ENCODE results near the gene PRRX2. TPM values are rescaled to one million over a fixed set of nuclear protein-coding genes. Genes with fewer than 3 reads are reported as not detected.

The PRRX2 gene
- total RNA-seq, 1 donor from 2014 or later = 1.1 TPM

- intact Hi-C loops (cut with DNase I) = no loop called here
- H3K27me3 ChIP-seq = no peaks in the 10 kb centered on the region
- ATAC-seq = no peak
Observed at GRCh38 chr9:129653823-129654553, 11.5 kb upstream of the PRRX2 start.

DNA sequence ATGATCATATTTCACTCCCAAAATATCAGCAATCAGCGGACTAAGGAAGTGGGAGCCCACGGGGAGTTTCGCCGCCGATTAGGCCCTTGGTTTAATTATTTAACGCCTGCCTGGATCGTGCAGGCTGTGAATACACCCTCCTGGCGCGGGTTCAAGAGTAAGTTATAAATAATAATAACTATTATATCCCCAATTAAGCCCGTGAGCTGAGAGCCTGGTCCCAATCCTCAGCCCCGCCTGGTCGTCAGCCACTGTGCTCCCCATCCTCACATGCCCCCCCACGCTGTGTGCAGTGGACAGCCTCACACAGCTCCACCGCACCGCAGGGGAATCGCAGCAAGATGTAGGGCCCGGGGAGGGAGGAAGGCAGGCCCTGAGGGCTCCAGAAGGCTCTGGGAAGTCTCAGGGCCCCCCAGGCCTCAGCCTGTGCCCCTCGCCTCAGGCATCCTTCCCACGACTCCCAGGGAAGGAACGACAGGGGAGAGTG lies 10.8 kb upstream of the PRRX2 start:
- intact Hi-C loops (cut with DNase I) = no loop called here
- Histone ChIP-seq H3K4me1 (no peaks in the 10 kb centered on the region), H3K27me3 (no peaks in the 10 kb centered on the region), H3K27ac (no peak overlapping the region), H3K4me3 (no peak overlapping the region), H3K36me3 (no peaks in the 10 kb centered on the region), H3K9me3 (no peaks in the 10 kb centered on the region)
- no peak for TF ChIP-seq CTCF (IDR thresholded peaks at IDR 0.05)
- ATAC-seq (no peak), DNase-seq (no peak)

More at GRCh38 chr9:129653823-129654553, 11.5 kb upstream of the PRRX2 start:
- no peak overlapping the region for H3K27ac ChIP-seq
- H3K9me3 ChIP-seq = no peaks in the 10 kb centered on the region
- DNase-seq = no peak
- no peak overlapping the region for H3K4me3 ChIP-seq
- H3K4me1 ChIP-seq = no peaks in the 10 kb centered on the region
- H3K36me3 ChIP-seq = no peaks in the 10 kb centered on the region
- no peak for TF ChIP-seq CTCF (IDR thresholded peaks at IDR 0.05)

DNA sequence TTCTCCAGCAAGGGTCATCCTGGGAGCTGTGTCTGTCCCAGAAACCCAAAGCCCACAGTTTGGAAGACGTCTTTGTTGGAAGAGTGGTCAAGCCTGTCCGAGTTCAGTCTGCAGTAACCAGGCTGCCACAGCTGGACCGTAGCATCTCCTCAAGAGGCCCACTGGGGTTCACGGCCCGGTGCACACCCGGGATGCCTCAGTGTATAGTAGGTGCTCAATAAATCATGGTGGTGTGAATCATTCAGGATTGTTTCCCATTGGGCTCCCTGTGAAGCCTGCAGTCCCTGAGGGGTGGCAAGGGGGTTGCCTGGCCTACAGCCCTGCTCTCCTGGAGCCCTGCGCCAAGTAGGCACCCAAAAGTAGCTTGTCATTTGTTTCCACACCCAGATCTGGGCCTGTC lies 10.3 kb upstream of the PRRX2 start:
- intact Hi-C loops (cut with DNase I) = no loop called here
- no peaks in the 10 kb centered on the region for H3K36me3 ChIP-seq
- no peak for ATAC-seq
- H3K27me3 ChIP-seq = no peaks in the 10 kb centered on the region
- no peak for DNase-seq
- no peaks in the 10 kb centered on the region for H3K4me1 ChIP-seq
- H3K4me3 ChIP-seq = no peak overlapping the region
- no peaks in the 10 kb centered on the region for H3K9me3 ChIP-seq
- TF ChIP-seq CTCF (IDR thresholded peaks at IDR 0.05) = no peak
- no peak overlapping the region for H3K27ac ChIP-seq

DNA sequence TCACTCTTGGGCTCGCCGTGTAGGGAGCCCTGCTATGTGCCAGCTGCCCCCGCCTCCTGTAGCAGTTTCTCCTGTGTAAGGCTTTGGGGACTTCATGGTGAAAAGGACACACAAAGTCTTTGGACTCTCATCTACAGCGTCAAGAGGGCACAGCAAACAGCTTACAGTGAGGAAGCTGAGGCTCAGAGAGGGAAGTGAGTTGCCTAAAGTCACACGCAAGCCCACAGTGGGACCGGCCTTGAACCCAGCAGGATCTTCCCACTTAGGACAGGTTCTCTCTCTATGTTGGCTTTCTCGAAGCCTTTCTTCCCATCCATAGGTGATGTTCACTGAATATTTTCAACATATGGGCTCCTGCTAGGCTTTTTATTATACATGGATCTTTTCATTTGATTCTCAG lies 9.8 kb upstream of the PRRX2 start:
- Histone ChIP-seq H3K9me3 (no peaks in the 10 kb centered on the region), H3K4me1 (no peaks in the 10 kb centered on the region), H3K4me3 (no peak overlapping the region), H3K27ac (no peak overlapping the region), H3K36me3 (no peaks in the 10 kb centered on the region), H3K27me3 (no peaks in the 10 kb centered on the region)
- no peak for TF ChIP-seq CTCF (IDR thresholded peaks at IDR 0.05)
- peak; percentile 37 for ATAC-seq
- DNase-seq = no peak
- intact Hi-C loops (cut with DNase I) = no loop called here

DNA sequence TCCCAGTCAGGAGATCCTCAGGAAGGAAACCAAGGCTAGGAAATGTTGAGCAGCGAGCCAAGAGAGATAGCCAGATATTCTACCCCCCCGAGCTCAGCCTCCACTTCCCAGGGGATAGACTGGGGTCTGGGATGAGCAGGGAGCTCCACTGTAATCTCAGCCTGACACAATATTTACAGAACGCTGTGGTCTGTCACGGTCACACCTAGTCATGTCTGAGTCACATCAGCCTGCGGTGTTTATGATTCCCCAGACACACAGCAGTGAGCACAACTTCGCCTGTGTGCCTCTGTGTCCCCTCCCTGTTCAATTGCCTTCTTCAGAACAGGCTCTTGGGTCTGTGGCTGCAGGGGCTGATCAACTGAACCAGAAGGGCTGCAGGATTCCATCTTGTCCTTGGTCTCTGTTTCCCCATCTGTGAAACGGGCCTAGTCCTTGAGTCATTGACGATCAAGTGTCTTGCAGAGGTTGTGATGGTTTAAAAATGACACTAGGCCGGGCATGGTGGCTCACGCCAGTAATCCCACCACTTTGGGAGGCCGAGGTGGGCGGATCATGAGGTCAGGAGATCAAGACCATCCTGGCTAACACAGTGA lies 8.6 kb upstream of the PRRX2 start:
- no peaks in the 10 kb centered on the region for H3K9me3 ChIP-seq
- DNase-seq (no peak), ATAC-seq (no peak)
- no peaks in the 10 kb centered on the region for H3K4me1 ChIP-seq
- no peak for TF ChIP-seq CTCF (IDR thresholded peaks at IDR 0.05)
- intact Hi-C loops (cut with DNase I) = no loop called here
- H3K27ac ChIP-seq = no peak overlapping the region
- H3K27me3 ChIP-seq = no peaks in the 10 kb centered on the region
- no peak overlapping the region for H3K4me3 ChIP-seq
- no peaks in the 10 kb centered on the region for H3K36me3 ChIP-seq
